Cerebellar cortex (tissue), 1 donor: ENCODE data around the gene CDHR3.
"Not testable (repeated sequence)": the region's sequence is repeated elsewhere in the genome, so short reads cannot be mapped to it uniquely, and the experiment has no call there.

ENCODE experiments used
- DNase-seq: peaks from one replicate; pipeline ENCODE4 v3.0.0-alpha.2; 2015; ENCODE audit warnings: low spot score

The CDHR3 gene

DNA sequence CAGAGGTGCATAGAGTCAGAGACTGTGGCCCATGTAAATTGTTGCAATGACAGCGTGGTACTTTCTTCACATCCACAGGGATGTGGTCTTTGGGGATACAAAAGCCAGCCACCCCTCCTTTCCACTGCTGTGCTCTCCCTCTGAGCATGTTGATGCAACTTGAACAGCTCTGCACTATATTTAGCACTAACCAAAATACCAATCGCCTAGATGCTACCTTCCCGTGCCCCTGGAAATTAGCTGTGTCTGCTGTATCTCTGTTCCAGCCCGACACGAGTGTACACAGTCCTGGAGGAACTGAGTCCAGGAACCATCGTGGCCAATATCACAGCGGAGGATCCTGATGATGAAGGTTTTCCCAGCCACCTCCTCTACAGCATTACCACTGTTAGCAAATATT is 38.1 kb downstream of the CDHR3 start:
- no peak for DNase-seq

GRCh38 chr7:106001886-106002285 is 38.8 kb downstream of the CDHR3 start:
- DNase-seq: no peak

- DNase-seq: no peak
Observed at GRCh38 chr7:106003525-106004064, 40.5 kb downstream of the CDHR3 start.

- no peak for DNase-seq
Observed at GRCh38 chr7:106006906-106007305, 43.8 kb downstream of the CDHR3 start.

DNA sequence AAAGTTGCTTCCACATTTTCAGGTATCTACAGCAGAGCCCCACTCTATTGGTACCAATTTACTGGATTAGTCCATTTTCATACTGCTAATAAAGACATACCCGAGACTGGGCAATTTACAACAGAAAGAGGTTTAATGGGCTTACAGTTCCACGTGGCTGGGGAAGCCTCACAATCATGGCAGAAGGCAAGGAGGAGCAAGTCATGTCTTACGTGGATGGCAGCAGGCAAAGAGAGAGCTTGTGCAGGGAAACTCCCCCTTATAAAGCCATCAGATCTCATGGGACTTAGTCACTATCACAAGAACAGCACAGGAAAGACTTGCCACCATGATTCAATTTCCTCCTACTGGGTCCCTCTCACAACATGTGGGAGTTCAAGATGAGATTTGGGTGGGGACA is 44.7 kb downstream of the CDHR3 start:
- DNase-seq: not testable (repeated sequence)

DNA sequence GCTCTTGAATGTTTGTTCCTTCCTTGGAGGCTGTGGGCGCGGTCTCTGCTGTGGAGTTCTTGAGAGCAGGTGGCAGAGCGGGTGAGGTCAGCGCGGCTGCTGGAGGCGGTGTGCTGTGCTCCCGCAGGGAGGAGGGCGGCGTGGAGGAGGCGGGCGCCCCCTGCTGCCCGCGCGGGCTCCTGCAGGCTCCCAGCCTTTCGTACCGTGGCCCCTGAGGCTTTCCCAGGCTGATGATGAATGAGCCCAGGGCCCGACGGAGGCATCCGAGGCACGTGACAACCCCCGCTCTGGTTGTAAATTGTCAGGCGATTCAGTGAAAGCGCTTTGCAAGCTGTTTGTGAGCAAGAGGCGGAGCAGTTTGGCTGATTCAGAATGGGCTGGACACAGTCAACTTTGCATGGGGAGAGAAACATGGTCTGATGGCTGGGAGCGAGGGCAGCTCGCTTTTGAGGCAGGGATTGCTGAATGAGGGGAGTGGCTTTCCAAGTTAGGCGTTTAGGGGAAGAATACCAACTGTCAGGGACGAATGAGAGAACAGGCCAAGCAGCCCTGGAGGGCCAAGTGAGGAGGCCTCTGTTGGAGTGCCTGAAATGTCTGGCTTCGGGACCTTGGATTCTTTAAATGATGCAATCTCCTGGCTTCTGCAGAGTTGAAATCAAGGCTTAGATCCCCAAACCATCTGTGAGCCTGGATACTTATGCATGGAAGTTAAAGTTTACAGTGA is 46.6 kb downstream of the CDHR3 start:
- DNase-seq: peak; percentile 82

- DNase-seq: no peak
Observed at GRCh38 chr7:106010331-106010730, 47.3 kb downstream of the CDHR3 start.

GRCh38 chr7:106010866-106011265 is 47.8 kb downstream of the CDHR3 start:
- DNase-seq: no peak

DNA sequence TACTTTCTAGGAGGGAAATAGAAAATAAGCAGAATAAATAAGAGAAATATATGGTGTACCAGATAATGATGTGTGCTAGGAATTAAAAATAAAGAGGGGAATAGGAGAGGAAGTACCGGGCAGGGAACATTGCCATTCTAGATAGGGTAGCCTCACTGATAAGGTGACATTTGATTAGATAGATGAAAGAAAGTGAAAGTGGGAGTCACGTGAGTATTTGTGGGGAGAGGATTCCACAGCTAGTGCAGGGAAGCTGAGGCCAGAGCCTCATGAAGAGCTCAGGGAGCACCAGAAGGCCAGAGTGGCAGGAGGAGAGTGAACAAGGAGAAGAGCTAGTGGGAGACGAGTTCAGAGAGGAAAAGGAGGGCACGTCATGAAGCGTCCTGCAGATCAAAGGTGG is 49.1 kb downstream of the CDHR3 start:
- DNase-seq: no peak

DNA sequence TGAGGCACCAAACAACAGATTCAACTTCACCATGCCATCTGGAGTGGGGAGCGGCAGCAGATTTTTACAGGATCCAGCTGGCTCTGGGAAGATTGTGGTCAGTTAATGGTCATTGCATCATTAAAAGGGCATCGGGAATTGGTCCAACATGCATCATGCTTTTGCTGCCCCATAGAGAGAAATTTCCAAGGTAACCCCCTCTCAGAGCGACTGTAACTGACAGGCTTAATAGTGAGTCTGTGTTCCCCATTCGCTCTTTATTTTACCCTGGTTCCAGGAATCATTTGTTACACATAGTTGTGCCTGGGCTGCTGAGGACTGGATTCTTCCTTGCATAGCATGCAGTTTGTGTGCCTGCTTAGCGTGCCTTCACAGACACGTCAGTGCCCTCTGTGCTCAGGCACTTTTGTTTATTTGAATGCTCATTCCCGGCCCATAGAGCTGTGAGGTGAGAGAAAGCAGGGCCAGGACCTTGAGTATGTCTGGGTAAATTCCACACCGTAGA is 49.9 kb downstream of the CDHR3 start:
- DNase-seq: peak; percentile 83

- DNase-seq: peak; percentile 93
Observed at GRCh38 chr7:106015381-106016218, 52.5 kb downstream of the CDHR3 start.

DNA sequence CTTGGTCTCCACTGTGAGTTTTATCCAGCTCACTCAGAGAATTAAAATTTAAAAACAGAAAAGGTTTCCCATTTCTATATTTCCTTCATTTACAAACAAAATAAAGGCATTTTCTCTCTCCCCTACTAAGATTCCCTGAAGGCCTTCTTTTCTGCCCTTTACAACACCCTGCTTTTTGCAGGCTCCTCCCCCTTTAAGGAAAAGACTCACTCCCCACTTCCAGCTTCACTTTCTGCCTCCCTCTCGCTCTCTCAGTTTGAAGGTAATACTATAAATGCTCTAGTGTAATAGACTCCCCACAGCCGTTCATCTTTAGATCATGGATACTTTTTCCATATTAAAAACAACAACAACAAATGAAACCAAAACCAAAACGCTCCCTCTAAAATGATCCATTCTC is 53.3 kb downstream of the CDHR3 start:
- no peak for DNase-seq

GRCh38 chr7:106017657-106018056 is 54.6 kb downstream of the CDHR3 start:
- DNase-seq: peak; percentile 26

DNA sequence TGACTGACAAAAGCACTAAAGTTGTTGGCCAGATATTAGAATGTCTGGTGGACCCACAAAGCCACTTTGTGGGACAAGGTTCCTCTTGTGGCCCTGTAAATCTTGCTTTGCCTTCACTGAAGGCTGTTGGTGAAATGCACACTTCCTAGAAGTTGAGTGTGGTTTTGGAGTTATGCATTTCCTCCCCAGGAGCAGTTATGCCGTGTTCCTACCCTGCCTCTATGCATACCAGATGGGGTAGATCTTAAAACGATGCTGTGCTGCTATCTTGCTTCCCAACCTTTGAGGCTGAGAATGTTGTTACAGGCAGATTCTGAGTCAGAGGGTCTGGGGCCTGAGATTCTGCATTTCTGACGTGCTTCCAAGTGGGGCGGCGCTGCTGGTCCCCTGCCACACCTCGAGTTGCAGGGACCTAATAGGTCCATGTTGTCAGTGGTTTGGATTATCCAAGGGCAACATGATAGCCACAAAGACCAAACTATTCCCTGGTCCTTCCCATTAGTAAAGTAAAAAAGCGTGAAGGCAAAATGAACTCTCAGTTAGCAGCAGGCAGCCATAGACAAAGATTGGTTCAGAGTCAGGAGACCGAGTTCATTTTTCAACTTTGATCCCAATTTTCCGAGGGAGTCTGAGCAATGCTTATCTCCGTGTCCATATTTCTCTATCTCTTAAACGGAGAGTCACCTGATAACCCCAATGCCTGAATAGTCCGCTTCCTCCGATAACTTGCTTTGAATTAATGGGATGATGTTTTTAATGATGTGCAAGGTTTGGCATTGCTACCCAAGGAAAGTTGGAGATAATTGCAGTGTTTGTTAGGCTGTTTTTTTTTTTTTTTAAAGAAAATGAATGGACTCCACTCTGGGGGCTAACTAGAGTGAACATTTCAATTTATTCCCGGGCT is 55.8 kb downstream of the CDHR3 start:
- DNase-seq: no peak

DNA sequence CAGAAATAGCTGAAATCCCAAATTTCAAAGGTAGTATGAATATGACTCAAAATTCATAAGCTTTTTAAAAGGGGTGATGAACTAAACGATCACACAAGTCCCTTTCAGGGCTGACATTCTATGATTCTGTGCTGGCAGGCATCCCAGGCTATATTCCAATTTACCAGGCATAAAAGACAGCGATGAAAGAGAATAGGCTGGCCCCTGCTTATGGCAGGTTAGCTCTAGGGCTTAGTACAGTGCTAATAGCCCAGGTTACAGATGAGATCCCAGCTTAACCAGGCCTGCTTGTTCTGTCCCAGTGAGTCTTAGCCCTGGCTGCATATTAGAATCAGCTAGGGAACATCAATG is 56.4 kb downstream of the CDHR3 start:
- peak; percentile 21 for DNase-seq

GRCh38 chr7:106021151-106022067 is 58.3 kb downstream of the CDHR3 start:
- DNase-seq: peak; percentile 95

DNA sequence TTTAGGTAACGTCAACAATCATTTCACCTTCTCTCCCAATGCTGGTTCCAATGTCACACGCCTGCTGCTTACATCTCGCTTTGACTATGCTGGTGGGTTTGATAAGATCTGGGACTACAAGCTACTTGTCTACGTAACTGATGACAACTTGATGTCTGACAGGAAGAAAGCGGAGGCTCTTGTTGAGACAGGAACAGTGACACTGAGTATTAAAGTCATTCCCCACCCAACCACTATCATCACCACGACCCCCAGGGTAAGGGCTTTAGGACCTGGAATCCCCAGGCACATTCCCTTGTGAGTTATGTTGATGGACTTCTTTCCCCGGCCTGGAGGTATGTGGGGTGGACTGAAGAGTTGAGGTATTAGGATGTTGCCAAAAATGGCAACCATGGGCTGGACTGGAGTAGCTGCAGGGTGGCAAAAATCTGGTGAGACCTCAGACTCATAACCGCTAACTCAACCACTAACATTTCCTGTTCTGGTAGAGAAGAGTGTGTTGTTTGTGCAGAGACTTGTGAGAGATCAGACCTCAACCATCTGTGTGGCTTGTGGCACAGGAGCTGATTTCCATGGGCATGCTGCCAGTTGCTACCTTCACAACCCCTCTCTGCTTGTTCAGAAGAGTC is 59.2 kb downstream of the CDHR3 start:
- DNase-seq: peak; percentile 60

DNA sequence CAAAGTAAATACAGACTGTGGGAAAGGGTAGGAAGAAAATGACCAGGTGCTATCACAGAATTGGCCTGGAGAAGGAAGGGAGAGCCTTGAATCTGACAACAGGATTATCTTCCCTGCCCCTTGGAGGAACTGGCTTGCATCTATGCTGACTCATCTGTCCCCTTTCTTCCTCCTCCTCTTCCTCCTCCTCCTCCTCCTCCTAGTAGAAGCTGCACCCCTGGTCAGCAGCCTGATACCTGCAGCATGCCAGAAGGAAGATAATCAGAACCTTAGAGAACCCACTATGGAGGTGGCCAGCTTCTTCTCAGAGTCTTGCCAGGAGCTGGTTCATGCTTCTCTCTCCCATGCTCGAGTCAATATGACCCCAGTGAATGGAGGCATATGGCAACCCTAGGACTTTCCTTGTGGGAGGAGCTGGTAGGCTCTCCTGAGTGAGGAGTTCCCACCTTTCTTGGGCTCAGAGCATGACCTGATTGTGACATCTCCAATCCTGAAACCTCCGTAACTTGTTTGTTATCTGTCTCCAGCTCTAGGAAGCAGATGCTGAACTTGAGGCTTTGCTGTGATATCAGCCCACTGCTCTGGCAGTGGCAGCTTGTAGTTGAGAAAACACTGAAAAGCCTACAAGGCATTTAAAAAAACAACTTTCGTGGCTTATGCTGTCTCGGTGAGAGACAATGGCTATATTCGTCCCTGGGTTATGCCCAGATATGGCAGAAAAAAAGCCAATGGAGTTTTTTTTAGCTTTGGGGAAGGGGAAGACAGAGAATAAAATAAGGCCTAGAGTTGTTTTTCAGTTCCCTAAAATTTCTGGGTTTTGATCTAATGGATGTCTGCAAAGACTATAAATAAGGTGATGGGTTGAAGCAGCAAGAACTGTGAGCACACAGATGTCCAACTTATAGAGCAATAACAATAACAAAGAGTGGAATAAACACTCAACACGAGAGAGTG is 60.6 kb downstream of the CDHR3 start:
- no peak for DNase-seq

DNA sequence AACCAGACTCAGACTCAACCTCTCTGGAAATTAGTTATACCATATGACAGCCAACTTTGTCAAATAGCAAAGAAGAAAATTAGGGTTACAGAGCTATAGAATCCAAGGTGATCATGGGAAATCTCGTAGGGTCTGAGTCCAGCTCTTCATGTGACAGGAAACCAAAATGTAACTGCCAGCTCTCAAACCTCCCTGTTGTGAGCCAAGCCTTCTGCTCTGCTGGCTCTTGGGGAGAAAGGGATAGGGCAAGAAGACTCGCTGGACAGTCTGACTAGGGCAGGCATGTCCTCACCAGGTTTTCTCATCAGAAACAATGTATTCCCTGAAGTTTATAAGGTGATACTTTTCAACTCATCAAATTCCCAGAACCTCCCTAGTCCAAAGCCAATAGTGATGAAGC is 63.0 kb downstream of the CDHR3 start:
- DNase-seq: peak; percentile 68
